Testis (tissue), 2 donors: ENCODE results near the gene SUZ12.

Experiments
- POLR2A ChIP-seq: fragments of 450-650 bp; IDR thresholded peaks from one replicate; pipeline ENCODE4 v1.6.1; 2017; ENCODE audit warnings: antibody characterized with exemption, mild to moderate bottlenecking, moderate library complexity
- TF ChIP-seq, protein P1 (sequence below), 3 experiments: fragments of 450-650 bp in 2 of 3; fragments of 200-600 bp in 1 of 3; sonication (generic) in 1 of 3; IDR thresholded peaks; one replicate each; pipeline ENCODE4 v1.5.1; 2016 to 2019; ENCODE audit warnings: antibody characterized with exemption in 3 of 3, mild to moderate bottlenecking in 2 of 3, moderate library complexity in 1 of 3

DNA sequence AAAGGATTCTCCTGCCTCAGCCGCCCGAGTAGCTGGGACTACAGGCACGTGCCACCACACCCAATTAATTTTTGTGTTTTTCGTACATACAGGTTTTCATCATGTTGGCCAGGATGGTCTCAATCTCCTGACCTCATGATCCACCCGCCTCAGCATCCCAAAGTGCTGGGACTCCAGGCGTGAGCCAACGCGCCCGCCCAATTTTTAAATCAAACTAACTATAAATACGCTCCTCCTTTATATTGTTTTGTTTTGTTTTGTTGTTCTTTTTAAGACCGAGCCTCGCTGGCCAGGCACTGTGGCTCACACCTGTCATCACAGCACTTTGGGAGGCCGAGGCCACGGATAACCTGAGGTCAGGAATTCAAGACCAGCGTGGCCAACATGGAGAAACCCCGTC lies 33.4 kb upstream of the SUZ12 start:
- TF ChIP-seq, protein P1, sequence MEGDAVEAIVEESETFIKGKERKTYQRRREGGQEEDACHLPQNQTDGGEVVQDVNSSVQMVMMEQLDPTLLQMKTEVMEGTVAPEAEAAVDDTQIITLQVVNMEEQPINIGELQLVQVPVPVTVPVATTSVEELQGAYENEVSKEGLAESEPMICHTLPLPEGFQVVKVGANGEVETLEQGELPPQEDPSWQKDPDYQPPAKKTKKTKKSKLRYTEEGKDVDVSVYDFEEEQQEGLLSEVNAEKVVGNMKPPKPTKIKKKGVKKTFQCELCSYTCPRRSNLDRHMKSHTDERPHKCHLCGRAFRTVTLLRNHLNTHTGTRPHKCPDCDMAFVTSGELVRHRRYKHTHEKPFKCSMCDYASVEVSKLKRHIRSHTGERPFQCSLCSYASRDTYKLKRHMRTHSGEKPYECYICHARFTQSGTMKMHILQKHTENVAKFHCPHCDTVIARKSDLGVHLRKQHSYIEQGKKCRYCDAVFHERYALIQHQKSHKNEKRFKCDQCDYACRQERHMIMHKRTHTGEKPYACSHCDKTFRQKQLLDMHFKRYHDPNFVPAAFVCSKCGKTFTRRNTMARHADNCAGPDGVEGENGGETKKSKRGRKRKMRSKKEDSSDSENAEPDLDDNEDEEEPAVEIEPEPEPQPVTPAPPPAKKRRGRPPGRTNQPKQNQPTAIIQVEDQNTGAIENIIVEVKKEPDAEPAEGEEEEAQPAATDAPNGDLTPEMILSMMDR (IDR thresholded peaks at IDR 0.05): no peak
- no peak for TF ChIP-seq POLR2A
